ENCODE measurements around the gene MMEL1.
A peak's percentile ranks its signal among the peaks of the same experiment; 100 is the strongest.

Gene MMEL1

DNA sequence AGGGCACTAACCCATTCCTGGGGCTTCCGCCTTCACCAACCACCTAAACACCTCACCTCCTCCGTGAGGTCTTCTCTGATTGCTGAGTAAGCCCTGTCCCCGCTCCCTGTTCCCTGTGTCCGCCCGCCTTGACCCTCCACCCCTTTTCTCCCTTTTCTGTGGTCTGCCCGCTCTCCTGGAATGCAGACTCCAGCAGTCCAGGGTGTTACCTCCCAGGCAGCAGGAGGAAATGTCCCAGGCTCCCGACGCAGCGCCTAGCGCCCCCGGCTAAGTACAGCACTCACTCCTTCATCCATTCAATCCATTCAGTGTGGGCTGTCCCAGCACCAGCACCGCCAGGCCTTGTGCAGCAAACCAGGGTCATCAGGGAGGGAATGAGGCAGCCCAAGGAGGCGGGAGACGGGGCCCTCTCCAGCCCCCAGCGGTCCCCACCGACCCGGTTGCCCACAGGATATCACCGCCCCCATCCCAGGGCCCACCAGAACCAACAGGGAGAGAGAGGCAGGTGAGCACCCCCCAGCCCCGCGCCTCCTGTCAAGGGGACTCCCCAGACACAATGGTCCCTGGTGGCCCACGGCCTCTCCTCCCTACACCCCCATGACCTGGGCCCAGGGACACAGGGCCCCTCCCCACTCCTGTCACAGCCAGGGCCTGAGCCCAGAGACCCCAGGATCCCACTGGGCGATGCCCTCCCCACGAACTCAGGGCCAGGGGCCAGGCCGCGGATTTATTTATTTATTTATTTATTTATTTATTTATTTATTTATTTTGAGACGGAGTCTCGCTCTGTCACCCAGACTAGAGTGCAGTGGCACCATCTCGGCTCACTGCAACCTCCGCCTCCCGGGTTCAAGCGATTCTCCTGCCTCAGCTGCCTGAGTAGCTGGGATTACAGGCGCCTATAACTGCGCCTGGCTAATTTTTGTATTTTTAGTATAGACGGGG lies 66.4 kb downstream of the MMEL1 start (continued):
- TF ChIP-seq ZSCAN30 (tag by site-specific recombination; IDR thresholded peaks at IDR 0.05) (no peak), ZNF76 (tag by site-specific recombination; IDR thresholded peaks at IDR 0.05; ENCODE audit: borderline replicate concordance, low read depth) (no peak), ZNF274 (IDR thresholded peaks at IDR 0.05; ENCODE audit: low read length) (no peak), ZNF274 (tag by site-specific recombination; IDR thresholded peaks at IDR 0.05; ENCODE audit: borderline replicate concordance) (no peak), ZNF426 (tag by site-specific recombination; IDR thresholded peaks at IDR 0.05) (peak; percentile 83), RBAK (tag by site-specific recombination; IDR thresholded peaks at IDR 0.05) (peak; percentile 53; the same call in 1 of the 2 replicates), ZNF664 (tag by site-specific recombination; IDR thresholded peaks at IDR 0.05) (peak; percentile 63; the same call in 1 of the 2 replicates), ZNF404 (tag by site-specific recombination; IDR thresholded peaks at IDR 0.05) (peak; percentile 74; the same call in 1 of the 2 replicates), ZNF514 (tag by site-specific recombination; IDR thresholded peaks at IDR 0.05) (0 out of 2 replicates have a peak, but pooled peaks have one; percentile 21), ZNF555 (tag by site-specific recombination; conservative IDR thresholded peaks at IDR 0.05) (peak; percentile 59), ZNF558 (tag by site-specific recombination; IDR thresholded peaks at IDR 0.05) (peak; percentile 55; the same call in 1 of the 2 replicates), GFI1B (tag by site-specific recombination; IDR thresholded peaks at IDR 0.05) (no peak), ZNF354C (tag by site-specific recombination; IDR thresholded peaks at IDR 0.05; ENCODE audit: borderline replicate concordance, low read depth) (no peak), ZNF19 (tag by site-specific recombination; IDR thresholded peaks at IDR 0.05; ENCODE audit: low read depth) (0 out of 2 replicates have a peak, but pooled peaks have one; percentile 17), ZNF266 (tag by site-specific recombination; IDR thresholded peaks at IDR 0.05; ENCODE audit: low read depth) (peak; percentile 72; the same call in 1 of the 2 replicates), ZSCAN16 (tag by site-specific recombination; IDR thresholded peaks at IDR 0.05) (no peak), ZNF791 (tag by site-specific recombination; IDR thresholded peaks at IDR 0.05) (peak; percentile 48; the same call in 1 of the 2 replicates), ZNF777 (tag by site-specific recombination; IDR thresholded peaks at IDR 0.05; ENCODE audit: borderline replicate concordance) (no peak), ZNF792 (tag by site-specific recombination; IDR thresholded peaks at IDR 0.05) (no peak), ZNF146 (tag by site-specific recombination; IDR thresholded peaks at IDR 0.05) (no peak), ZNF394 (tag by site-specific recombination; IDR thresholded peaks at IDR 0.05; ENCODE audit: borderline replicate concordance) (peak; percentile 94), ZBTB1 (tag by site-specific recombination; IDR thresholded peaks at IDR 0.05) (0 out of 2 replicates have a peak, but pooled peaks have one; percentile 25), ZNF140 (tag by site-specific recombination; IDR thresholded peaks at IDR 0.05) (peak; percentile 65), KLF9 (tag by site-specific recombination; IDR thresholded peaks at IDR 0.05; ENCODE audit: low read depth) (no peak), ZNF623 (tag by site-specific recombination; IDR thresholded peaks at IDR 0.05) (peak; percentile 74), ZNF561 (tag by site-specific recombination; IDR thresholded peaks at IDR 0.05; ENCODE audit: borderline replicate concordance) (no peak)
- TF ChIP-seq, protein P1, sequence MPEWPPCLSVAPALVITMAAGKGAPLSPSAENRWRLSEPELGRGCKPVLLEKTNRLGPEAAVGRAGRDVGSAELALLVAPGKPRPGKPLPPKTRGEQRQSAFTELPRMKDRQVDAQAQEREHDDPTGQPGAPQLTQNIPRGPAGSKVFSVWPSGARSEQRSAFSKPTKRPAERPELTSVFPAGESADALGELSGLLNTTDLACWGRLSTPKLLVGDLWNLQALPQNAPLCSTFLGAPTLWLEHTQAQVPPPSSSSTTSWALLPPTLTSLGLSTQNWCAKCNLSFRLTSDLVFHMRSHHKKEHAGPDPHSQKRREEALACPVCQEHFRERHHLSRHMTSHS (tag by site-specific recombination; IDR thresholded peaks at IDR 0.05), result no peak
- TF ChIP-seq, protein P2, sequence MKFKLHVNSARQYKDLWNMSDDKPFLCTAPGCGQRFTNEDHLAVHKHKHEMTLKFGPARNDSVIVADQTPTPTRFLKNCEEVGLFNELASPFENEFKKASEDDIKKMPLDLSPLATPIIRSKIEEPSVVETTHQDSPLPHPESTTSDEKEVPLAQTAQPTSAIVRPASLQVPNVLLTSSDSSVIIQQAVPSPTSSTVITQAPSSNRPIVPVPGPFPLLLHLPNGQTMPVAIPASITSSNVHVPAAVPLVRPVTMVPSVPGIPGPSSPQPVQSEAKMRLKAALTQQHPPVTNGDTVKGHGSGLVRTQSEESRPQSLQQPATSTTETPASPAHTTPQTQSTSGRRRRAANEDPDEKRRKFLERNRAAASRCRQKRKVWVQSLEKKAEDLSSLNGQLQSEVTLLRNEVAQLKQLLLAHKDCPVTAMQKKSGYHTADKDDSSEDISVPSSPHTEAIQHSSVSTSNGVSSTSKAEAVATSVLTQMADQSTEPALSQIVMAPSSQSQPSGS (tag by site-specific recombination; IDR thresholded peaks at IDR 0.05; ENCODE audit: low read depth), result no peak
- TF ChIP-seq, protein P3, sequence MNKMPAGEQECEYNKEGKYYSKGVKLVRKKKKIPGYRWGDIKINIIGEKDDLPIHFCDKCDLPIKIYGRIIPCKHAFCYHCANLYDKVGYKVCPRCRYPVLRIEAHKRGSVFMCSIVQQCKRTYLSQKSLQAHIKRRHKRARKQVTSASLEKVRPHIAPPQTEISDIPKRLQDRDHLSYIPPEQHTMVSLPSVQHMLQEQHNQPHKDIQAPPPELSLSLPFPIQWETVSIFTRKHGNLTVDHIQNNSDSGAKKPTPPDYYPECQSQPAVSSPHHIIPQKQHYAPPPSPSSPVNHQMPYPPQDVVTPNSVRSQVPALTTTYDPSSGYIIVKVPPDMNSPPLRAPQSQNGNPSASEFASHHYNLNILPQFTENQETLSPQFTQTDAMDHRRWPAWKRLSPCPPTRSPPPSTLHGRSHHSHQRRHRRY (tag by site-specific recombination; IDR thresholded peaks at IDR 0.05), result no peak
- TF ChIP-seq, protein P4, sequence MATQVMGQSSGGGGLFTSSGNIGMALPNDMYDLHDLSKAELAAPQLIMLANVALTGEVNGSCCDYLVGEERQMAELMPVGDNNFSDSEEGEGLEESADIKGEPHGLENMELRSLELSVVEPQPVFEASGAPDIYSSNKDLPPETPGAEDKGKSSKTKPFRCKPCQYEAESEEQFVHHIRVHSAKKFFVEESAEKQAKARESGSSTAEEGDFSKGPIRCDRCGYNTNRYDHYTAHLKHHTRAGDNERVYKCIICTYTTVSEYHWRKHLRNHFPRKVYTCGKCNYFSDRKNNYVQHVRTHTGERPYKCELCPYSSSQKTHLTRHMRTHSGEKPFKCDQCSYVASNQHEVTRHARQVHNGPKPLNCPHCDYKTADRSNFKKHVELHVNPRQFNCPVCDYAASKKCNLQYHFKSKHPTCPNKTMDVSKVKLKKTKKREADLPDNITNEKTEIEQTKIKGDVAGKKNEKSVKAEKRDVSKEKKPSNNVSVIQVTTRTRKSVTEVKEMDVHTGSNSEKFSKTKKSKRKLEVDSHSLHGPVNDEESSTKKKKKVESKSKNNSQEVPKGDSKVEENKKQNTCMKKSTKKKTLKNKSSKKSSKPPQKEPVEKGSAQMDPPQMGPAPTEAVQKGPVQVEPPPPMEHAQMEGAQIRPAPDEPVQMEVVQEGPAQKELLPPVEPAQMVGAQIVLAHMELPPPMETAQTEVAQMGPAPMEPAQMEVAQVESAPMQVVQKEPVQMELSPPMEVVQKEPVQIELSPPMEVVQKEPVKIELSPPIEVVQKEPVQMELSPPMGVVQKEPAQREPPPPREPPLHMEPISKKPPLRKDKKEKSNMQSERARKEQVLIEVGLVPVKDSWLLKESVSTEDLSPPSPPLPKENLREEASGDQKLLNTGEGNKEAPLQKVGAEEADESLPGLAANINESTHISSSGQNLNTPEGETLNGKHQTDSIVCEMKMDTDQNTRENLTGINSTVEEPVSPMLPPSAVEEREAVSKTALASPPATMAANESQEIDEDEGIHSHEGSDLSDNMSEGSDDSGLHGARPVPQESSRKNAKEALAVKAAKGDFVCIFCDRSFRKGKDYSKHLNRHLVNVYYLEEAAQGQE (tag by site-specific recombination; IDR thresholded peaks at IDR 0.05), result peak; percentile 54; the same call in 1 of the 2 replicates
- TF ChIP-seq, protein P5, sequence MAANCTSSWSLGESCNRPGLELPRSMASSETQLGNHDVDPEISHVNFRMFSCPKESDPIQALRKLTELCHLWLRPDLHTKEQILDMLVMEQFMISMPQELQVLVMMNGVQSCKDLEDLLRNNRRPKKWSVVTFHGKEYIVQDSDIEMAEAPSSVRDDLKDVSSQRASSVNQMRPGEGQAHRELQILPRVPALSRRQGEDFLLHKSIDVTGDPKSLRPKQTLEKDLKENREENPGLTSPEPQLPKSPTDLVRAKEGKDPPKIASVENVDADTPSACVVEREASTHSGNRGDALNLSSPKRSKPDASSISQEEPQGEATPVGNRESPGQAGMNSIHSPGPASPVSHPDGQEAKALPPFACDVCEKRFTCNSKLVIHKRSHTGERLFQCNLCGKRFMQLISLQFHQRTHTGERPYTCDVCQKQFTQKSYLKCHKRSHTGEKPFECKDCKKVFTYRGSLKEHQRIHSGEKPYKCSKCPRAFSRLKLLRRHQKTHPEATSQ (tag by site-specific recombination; IDR thresholded peaks at IDR 0.05), result no peak
